NCI-H510A (cell line): ENCODE results near the gene MYADM.
"Not testable (repeated sequence)": the region's sequence is repeated elsewhere in the genome, so short reads cannot be mapped to it uniquely, and the experiment has no call there.

Experiments
- DNase-seq: peaks from one replicate; lab custom pipeline; 2025; lab: John Stamatoyannopoulos, UW

Gene MYADM

GRCh38 chr19:53867225-53868090, at the start of gene MYADM:
TSS of gene MYADM (plus strand) at chr19:53867883. CDS start at chr19:53873530, 5,647 bp downstream.
- no peak for DNase-seq

- DNase-seq = no peak
Measured at GRCh38 chr19:53818756-53819155, 48.9 kb upstream of the MYADM start.

GRCh38 chr19:53819861-53820260, 47.8 kb upstream of the MYADM start:
- no peak for DNase-seq

GRCh38 chr19:53823380-53824120, 44.1 kb upstream of the MYADM start:
- no peak for DNase-seq

- no peak for DNase-seq
Measured at GRCh38 chr19:53824134-53824611, 43.5 kb upstream of the MYADM start, which contains the start of gene NLRP12. TSS of gene NLRP12 (minus strand) at chr19:53824314. CDS start at chr19:53824174, 140 bp downstream.

GRCh38 chr19:53826876-53827275, 40.8 kb upstream of the MYADM start:
- no peak for DNase-seq

- no peak for DNase-seq
Measured at GRCh38 chr19:53828531-53828930, 39.2 kb upstream of the MYADM start.

GRCh38 chr19:53832861-53833260, 34.8 kb upstream of the MYADM start:
- DNase-seq = not testable (repeated sequence)

GRCh38 chr19:53838446-53838845, 29.2 kb upstream of the MYADM start:
- not testable (repeated sequence) for DNase-seq

- not testable (repeated sequence) for DNase-seq
Measured at GRCh38 chr19:53840241-53840640, 27.4 kb upstream of the MYADM start.

GRCh38 chr19:53840914-53841313, 26.8 kb upstream of the MYADM start:
- DNase-seq = not testable (repeated sequence)

- DNase-seq = no peak
Measured at GRCh38 chr19:53844849-53845246, 22.8 kb upstream of the MYADM start.

GRCh38 chr19:53847555-53847954, 20.1 kb upstream of the MYADM start:
- DNase-seq = no peak

GRCh38 chr19:53849237-53849676, 18.4 kb upstream of the MYADM start:
- no peak for DNase-seq

- DNase-seq = no peak
Measured at GRCh38 chr19:53853707-53854106, 14.0 kb upstream of the MYADM start.

- DNase-seq = no peak
Measured at GRCh38 chr19:53864308-53864836, 3.3 kb upstream of the MYADM start.

- DNase-seq = no peak
Measured at GRCh38 chr19:53865523-53865917, 2.2 kb upstream of the MYADM start.

GRCh38 chr19:53865918-53866864, 1.5 kb upstream of the MYADM start:
- no peak for DNase-seq

GRCh38 chr19:53866865-53867224, 838 bp upstream of the MYADM start:
- no peak for DNase-seq

GRCh38 chr19:53868091-53868891, 608 bp downstream of the MYADM start:
- DNase-seq = no peak
